NCI-H2196 treated with DMSO at 0.1 percent for 48 hours (cell line): ENCODE results near the gene MEX3A.
A peak's percentile ranks its signal among the peaks of the same experiment; 100 is the strongest.
"Not testable (repeated sequence)": the region's sequence is repeated elsewhere in the genome, so short reads cannot be mapped to it uniquely, and the experiment has no call there.

Source experiments
- DNase-seq: peaks from one replicate; lab custom pipeline; 2025; ENCODE audit not compliant: unreplicated experiment; lab: John Stamatoyannopoulos, UW

MEX3A gene

DNA sequence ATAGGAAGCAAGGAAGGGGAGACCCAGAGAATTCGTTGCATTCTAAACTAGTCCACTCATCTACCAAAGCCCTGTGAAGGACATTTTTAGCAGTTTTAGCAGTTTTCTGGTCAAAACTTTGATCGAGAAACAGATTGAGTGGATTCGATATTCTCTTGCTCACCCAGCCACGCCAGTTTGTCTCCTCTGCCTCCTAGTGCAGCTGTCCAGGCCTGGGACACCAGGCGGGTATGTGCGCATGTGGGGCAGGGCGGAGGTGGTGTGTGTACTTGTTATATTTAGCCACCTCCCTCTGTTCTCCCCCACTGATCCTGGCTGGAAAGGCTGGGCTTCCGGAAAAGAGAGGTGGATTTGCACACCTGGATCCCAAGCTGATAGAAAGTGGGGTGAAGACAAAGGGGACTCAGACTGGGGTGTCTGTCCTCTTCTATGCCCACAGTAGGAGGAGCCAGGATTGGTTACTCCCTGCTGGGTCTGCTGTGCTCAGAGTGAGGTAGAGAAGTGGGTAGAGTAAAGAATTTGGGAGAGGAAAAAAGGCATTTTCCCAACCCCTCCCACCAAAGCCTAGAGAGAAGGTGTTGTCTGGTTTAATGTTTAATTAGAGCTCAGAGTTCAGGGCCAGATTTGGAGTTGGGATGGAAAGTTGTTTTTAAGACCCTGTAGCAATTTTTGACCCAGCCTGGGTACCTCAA, 36.1 kb upstream of the MEX3A start:
- DNase-seq, result no peak

GRCh38 chr1:156117414-156118176, 35.3 kb upstream of the MEX3A start:
- DNase-seq, result no peak

DNA sequence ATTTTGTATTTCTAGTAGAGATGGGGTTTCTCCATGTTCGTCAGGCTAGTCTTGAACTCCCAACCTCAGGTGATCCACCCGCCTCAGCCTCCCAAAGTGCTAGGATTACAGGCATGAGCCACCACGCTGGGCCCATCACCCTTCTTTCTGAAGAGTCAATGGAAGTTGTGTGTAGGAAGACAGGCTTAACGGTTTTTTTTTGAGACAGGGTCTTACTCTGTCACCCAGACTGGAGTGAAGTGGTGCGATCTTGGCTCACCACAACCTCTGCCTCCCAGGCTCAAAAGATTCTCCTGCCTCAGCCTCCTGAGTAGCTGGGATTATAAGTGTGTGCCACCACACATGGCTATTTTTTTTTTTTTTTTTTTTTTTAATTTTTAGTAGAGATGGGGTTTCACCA, 34.5 kb upstream of the MEX3A start:
- DNase-seq, result not testable (repeated sequence)

DNA sequence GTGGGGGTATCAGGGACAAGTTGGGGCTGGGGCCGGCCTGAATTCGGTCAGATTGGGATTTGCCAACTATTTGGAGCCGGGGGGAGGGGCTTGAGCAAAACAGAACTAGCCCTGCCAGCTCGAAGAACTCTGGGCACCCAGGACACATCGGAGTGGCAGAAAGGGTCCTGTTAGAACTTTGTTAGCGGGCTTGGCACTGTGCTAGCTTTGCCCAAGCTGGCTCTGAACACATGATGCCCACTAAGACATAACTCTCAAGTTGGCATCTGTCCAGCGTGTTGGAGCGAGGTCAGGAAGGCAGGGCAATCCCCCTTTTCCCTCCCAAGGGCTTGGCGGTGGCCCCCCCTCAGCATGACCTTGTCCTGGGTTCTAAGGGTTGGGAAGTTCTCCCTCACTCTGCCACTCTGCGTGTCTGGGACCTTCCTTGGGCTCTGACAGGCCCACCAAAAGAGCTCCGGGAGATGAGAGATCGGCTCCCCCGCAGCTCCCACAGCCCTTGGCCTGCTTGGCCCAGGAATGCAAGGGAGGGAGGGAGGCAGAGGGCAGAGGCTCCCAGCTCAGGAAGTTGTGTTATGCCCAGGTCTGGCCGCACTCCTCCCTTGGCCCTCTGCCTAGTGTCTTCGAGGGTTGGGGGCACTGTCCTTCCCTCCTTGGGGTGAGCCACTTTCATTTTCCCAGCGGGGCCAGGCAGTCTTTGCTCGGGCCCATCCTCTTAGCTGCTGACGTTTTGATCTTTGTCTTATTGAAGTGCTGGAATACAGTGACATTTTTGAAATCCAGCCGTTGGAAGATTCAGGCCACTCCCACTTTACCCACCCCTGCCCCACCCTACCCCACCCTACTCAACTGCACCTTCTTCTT, 33.5 kb upstream of the MEX3A start:
- DNase-seq, result no peak

DNA sequence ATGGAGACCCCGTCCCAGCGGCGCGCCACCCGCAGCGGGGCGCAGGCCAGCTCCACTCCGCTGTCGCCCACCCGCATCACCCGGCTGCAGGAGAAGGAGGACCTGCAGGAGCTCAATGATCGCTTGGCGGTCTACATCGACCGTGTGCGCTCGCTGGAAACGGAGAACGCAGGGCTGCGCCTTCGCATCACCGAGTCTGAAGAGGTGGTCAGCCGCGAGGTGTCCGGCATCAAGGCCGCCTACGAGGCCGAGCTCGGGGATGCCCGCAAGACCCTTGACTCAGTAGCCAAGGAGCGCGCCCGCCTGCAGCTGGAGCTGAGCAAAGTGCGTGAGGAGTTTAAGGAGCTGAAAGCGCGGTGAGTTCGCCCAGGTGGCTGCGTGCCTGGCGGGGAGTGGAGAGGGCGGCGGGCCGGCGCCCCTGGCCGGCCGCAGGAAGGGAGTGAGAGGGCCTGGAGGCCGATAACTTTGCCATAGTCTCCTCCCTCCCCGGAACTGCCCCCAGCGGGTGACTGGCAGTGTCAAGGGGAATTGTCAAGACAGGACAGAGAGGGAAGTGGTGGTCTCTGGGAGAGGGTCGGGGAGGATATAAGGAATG, 32.8 kb upstream of the MEX3A start:
- DNase-seq, result no peak

DNA sequence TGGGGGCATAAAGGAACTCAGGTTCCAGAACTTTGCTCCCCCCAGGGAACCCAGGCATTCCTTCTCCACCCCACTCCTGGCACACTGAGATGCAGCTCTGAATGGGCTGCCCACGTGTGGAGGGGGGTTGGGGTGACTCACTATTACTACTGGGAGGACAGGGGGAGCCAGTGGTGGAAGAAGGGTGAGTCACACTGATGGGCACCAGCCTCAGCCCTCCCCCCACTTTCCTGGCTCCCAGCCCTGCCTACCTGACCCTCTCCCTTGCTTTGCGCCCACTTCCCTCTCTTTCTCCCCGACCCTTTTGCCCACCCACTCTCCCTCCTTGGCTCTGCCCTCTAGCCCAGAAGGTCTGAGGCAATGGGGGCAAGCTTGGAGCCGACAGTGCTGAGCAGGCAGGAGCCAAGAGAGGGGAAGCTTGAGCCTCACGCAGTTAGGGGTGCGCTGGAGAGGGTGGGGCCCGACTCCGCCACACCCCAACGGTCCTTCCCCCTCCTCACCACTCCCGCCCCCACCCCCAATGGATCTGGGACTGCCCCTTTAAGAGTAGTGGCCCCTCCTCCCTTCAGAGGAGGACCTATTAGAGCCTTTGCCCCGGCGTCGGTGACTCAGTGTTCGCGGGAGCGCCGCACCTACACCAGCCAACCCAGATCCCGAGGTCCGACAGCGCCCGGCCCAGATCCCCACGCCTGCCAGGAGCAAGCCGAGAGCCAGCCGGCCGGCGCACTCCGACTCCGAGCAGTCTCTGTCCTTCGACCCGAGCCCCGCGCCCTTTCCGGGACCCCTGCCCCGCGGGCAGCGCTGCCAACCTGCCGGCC, 32.0 kb upstream of the MEX3A start, which contains the start of gene LMNA:
TSS of gene LMNA (plus strand) at position 611 of the 818 bp plus-strand sequence. CDS start 208 bp downstream, outside the sequence.
- DNase-seq, result peak; percentile 79

DNA sequence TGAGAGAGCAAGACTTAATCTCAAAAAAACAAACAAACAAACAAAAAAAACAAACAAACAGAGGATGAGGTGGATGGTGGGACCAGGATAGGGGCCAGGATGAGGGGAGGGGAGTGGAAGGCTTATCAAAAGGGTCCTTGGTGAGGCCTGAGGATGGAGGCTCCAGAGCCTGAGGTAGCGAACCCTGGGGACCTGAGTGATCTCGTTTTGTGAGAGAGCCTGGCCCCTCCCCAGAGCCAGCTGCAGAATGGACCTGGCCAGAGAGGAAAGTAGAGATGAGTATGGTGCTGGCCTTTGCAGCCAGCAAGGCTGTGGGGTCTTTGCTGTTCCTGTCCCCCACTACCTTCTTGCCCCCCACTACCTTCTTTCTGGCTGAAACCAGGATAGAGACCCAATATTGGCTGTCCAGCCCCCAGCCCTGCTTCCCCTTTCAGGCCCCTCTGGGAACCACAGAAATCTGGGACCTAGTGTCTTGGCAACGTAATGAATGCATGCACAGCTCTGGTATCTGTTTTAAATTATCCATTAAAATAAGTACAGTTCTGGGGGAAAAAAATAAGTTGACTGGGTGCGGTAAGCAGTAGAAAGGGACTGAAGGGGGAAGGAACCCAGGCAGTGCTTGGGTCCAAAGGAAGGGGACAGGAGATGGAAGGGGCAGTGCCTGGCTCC, 31.2 kb upstream of the MEX3A start:
- no peak for DNase-seq

DNA sequence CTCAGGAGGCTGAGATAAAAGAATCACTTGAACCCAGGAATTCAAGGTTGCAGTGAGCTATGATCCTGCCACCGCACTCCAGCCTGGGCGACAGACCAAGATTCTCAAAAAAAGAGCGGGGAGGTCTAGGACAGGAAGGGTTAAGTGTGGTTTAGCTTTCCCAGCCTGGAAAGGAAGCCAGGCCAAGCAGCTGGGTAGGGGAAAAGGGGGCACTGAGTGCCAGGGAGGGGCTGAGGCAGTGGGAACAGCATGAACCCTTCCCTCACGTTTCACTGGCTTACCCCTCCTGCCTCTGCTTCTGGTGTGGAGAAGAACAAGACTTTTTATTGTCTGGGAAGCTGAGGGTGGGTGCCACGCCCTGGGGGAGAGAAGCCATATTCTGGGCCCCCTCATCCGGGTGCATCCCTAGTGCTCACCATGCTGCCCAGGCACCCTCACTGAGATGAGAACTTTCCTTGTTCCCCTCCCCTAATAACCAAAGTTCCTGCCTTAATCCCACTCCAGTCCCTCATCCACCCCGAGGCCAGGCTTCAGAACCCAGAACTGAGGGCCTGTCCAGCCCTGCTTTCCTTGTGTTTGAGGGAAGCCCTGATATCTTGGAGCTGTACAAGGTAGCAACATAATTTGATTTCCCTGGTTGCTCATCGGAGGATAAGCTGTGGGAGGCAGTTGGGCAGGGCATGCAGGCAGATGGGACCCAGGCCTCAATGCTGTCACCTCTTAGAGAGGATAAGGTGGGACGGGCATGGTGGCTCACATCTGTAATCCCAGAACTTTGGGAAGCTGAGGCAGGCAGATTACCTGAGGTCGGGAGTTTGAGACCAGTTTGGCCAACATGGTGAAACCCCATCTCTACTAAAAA, 30.2 kb upstream of the MEX3A start:
- no peak for DNase-seq

DNA sequence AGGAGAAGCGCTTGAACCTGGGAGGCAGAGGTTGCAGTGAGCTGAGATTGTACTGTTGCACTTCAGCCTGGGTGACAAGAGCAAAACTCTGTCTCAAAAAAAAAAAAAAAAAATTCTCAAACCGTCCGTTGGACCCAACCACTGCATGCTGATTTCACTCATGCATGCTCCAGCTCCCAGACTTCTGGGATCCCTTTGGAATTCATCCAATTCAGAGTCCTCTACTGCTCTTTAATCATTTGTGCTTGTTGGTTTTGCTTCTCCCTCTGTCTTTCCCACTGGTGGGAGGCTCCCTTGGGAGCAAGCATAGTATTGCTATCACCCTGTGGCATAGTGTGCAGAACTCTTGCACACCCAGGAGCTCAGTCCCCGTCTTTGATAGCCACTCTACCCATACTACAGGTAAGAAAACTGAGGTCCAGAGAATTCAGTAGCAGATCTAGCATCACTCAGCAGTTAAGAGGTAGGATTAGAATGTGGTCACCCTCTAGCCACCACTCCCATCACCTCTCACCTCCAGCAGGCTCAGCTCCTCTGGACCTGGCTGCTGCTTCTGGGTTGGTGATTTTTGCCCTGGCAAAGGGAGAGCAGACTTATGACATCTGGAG, 29.2 kb upstream of the MEX3A start:
- no peak for DNase-seq

- DNase-seq, result no peak
Observed at GRCh38 chr1:156110252-156110651, 28.0 kb upstream of the MEX3A start.

DNA sequence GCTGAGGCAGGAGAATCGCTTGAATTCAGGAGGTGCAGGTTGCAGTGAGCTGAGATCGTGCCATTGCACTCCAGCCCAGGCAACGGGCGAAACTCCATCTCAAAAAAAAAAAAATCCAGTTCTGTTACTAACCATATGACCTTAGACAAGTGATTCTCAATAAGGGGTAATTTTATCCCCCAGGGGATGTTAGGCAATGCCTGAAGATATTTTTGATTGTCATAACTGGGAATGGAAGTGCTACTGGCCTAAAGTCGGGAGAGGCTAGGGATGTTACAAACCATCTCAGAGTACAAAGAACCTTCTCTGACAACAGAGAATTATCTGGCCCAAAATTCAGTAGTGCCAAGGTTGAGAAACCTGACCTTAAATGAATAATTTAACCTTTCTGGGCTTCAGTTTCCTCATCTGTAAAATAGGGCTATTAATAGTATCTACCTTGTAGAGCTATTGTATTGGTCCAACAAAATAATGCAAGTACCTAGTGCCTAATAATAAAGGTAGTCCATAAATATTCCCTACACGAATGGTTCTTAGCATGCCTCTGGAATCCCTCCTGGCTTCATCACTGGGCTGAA, 26.5 kb upstream of the MEX3A start:
- no peak for DNase-seq

DNA sequence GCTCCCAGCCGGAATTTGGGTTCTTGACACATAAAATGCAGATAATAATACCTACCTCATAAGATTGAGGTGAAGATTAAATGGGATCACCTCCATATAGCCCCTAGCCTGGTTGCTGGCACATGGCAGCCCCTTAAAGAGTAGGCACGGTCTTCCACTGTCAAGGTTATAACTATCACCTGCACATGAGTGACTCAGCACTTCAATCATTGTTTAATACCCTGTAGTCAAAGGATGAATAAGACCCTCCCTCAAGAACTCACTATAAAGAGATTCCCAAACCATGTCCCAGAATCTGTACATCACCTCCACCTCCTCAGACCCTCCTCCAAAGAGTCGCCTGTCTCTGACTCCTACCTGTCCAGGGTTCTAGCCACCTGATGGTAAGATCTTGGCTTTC, 25.8 kb upstream of the MEX3A start:
- no peak for DNase-seq

DNA sequence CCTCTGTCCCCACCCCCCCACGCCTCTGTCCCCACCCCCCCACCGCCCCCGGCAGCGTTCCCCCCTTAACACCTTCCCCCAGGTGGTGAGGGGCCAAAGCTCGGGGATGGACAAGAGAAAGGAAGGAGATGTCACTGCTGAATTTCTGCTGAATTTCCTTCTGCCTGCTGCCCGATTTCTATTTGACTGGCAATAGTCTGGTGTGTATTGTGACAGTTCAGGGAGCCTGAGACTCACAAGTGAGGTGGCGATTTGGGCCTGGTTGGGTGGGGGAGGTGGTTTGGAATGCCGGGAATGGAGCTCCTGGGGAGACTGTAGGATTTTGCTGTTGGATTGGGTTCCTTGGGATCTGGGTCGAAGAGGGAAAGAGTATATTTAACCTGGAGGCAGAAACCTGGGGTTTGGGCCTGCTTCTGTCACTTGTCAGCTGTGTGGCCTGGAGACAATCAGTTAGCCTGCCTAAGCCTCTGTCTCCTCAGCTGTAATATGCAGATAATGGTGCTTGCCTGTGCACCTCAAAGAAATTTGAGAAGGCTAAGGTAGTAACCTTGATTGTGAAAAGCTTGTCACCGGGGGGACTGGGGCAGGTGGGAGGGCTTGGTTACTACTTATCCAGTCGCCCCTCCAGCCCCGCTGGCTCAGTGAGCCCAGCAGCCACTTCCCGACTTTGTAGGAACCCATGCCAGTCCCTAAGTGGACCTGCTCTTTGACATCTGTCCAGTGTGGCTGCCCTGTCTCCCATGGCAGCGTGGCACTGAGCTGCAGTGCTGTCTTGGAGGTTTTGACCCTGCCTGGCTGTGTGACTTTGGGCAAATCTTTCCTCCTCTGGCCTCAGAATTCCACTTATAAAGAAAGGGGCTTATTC, 24.6 kb upstream of the MEX3A start:
- no peak for DNase-seq

GRCh38 chr1:156104861-156105832, 22.9 kb upstream of the MEX3A start:
- no peak for DNase-seq

DNA sequence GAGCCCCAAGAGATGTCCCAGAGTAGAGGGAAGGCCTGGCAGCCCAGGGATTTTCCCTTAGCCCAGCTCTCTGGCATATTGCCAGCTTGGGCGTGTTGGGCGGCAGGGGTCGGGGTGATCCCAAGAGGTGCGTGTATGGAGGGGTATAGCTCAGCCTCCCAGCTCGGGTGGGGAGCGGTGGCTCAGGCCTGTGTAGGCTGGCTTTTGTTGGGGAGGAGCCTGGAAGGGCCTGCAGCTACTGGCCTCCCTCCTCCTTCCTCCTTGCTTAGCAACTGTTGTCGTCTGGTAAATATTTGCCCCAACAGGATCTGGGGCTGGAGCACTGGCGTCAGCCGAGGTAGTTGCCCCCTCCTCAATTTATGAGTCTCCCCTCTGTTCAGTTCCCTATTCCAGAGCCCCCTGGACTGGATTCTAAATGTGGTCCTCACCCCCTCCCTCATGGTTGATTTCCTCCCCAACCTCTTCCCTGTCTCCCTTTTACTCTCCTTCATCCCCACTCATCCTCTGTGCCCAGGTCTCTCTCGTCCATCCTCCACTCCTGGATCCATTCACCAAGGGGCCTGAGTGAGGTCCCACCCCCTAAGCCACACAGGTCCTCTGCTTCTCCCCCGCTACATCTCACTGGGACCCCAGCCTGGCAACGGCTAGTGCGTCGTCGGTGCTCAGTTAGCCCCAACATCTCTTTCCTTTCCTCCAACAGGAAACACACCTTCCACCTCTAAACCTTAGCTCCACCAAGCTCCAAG, 22.0 kb upstream of the MEX3A start:
- peak; percentile 49 for DNase-seq
